T-helper 22 cell (primary cell): Measurements from ENCODE around the gene SNED1.

Experiments
- DNase-seq: peaks from one replicate; pipeline ENCODE4 v3.0.0-alpha.2; 2020; ENCODE audit warnings: low read depth

SNED1 gene

DNA sequence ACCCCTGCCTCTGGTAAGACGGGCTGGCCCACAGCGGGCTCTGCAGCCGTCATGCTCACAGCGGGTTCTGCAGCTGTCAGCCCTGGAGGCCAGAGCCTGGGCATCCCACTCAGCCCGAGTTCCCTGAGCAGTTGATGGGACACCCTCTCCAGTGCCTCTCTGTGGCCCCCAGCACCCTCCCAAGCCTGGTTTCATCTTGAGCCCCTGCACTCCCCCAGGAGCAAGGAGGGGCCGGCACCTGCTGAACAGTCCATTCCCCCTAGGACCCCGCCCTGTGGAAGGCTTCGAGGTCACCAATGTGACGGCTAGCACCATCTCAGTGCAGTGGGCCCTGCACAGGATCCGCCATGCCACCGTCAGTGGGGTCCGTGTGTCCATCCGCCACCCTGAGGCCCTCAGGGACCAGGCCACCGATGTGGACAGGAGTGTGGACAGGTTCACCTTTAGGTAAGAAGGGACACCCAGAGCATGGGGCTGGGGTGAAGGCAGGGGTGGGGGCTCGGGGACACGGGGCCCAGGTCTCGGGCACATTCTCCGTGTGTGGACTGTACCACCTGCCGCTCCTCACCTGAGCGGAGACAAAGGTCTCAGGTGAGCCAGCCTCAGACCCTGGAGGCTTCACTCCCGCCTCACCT is 69.2 kb downstream of the SNED1 start:
- no peak for DNase-seq

DNA sequence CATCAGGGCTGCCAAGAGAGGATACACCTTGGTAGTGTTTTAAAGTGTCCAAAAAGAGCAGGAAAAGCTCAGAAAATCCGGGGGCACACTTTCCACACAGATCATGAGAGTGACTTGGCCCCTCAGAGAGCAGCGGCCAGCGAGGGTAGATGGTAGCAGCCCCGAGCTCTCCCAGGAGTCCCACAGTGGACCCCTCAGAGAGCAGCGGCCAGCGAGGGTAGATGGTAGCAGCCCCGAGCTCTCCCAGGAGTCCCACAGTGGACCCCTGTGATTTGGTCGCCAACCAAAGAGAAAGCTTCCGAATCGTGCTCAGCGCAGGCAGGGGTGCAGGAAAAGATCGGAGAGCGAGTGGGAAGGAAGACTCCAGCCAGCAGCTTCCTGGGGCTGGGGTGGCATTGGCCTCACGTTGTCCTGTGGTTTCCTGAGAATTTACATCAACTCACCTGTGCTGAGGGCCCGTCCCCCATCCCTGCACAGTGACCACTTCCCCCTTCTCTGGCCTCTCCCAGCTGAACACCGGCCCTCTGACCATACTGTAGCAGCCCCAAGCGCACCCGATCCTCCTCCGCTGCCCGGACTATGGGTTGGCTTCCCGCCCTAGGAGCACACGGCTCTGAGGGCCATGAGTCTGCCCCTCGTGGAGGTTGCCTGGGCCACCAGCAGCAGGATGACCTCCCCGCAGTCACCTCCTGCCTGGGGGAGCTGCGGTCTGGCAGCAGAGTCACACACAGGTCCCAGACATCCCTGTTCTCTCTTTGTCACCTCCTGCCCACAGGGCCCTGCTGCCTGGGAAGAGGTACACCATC is 69.9 kb downstream of the SNED1 start:
- no peak for DNase-seq

DNA sequence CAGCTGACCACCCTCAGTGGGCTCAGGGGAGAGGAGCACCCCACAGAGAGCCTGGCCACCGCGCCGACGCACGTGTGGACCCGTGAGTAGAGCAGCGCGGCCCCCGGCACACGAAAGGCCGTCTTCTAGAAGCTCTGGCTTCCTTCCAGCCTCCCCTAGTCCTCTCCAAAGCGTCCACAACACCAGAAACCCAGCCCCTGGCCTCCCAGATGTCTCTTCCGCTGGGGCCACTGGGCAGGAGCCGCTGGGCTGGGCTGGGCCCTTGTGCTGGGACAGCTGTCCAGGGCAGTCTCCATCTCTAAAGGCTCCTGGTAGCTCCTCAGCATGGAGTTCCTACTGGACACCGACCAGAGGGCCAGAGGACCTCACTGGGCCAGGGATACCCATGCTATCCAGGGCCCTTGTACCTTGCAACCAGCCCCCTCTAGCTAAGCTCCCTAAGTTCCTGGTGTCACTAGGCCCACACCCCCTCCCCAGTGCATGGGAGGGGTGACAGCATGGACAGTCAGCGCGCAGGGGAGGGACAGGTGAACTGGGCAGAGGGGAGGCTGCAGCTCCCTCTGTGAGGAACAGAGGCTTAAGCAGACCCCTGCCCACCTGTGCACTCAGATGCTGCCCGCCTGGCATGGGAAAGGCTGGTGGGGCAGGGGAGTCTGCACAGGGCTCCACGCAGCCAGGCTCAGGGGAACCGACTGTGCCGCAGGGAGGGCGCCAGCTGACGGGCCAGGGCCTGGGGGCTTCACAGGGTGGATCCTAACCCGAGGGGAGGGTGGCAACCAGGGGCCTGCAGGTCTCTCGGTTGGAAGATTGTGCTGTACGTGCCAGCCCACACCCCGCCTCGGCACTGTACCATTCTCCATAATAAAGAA is 70.8 kb downstream of the SNED1 start:
- no peak for DNase-seq

DNA sequence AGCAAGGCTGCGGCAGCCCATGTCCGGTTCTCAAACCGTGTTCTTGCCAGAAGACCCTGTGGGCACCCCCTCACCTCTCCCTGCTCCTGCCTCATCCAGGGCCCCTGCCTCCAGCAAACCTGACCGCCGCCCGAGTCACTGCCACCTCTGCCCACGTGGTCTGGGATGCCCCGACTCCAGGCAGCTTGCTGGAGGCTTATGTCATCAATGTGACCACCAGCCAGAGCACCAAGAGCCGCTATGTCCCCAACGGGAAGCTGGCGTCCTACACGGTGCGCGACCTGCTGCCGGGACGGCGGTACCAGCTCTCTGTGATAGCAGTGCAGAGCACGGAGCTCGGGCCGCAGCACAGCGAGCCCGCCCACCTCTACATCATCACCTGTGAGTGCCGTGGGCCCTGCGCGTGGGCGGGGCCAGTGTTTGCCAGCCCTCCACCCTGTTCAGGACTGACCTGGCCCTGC is 71.4 kb downstream of the SNED1 start:
- DNase-seq: no peak

DNA sequence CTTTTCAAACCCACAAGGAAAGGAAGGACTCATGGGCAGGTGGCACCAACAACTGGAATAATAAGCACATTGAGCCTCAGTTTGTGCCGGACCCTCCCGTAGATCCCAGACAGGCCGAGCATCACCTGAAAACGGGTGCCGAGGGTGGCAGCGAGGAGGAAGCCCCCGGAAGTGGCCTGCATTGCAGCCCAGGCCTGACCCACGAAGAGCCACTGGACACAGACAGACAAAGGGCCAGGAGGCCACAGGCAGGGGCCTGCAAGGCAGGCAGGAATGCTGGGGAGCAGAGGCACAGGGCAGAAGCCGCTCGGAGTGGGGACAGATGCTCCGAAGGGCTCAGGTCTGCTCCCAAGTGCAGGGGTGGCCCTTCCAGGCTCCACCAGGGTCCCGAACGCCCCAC is 71.9 kb downstream of the SNED1 start:
- no peak for DNase-seq

DNA sequence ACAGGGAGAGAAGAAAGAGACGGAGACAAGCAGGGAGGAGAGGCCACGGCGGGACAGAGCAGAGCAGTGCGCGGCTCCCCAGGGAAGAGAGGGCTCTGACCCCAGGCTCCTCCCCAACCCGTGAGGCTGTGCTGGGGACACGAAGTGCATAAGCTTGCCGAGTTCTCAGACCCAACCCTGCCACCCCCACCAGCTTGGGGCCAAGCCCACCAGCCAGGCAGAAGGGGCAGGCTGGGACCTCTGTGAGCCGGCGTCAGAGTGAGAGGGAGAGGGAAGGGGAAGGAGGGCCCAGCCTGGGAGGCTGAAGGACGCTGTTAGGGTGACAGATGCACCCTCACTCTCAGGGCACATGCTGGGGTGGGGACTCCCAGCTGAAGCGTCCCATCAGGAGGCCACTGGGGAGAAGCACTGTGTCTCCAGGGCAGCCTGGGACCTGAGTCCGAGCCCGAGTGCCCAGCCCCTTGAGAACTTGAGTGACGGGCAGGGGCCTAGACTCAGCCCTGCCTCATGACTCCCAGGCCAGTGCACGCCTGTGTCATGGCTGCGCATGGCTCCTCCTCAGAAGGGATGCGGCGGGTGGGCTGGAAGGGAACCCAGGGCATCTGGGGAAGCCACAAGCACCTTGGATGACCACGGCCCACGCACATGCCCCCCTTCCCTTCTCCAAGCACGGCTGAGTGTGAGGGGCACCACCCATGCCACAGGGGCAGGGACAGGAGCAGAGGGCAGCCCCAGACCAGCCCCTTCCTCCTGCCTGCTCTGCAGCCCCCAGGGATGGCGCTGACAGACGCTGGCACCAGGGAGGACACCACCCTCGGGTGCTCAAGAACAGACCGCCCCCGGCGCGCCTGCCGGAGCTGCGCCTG is 72.6 kb downstream of the SNED1 start:
- DNase-seq: no peak

DNA sequence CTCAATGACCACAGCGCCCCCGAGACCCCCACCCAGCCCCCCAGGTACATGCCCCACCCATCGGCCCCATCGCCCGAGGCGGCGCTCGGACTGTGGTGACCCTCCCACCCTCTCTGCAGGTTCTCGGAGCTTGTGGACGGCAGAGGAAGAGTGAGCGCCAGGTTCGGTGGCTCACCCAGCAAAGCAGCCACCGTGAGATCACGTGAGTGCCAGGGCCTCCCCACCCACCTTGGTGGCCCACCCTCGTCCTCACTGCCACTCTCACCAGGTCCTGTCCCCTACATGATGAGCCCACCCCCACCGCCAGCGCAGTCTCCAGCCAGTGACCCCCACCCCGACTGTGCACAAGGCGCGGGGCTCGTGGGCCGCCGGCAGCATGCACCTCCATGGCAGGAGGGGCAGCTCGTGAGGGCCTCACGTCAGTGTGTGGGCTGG is 73.3 kb downstream of the SNED1 start:
- DNase-seq: no peak

DNA sequence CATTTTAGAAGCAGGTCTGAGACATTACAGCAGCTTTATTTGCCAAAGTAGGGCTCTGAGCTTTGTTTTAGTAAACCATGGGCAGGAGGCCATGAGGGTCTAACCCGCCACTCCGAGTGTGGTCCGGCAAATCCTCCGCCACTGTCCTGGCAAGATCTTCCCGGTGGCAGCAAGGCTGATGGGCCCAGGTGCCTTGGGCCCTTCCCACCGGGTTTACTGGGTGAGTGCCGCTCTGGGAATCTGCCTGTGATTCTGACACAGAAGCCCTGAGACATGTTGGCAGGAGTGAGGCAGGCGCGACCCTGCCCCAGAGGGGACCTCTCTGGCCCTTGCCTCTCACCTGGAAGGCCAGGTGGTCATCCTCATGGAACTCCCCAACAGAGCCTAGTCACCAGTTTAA is 73.7 kb downstream of the SNED1 start:
- no peak for DNase-seq

DNA sequence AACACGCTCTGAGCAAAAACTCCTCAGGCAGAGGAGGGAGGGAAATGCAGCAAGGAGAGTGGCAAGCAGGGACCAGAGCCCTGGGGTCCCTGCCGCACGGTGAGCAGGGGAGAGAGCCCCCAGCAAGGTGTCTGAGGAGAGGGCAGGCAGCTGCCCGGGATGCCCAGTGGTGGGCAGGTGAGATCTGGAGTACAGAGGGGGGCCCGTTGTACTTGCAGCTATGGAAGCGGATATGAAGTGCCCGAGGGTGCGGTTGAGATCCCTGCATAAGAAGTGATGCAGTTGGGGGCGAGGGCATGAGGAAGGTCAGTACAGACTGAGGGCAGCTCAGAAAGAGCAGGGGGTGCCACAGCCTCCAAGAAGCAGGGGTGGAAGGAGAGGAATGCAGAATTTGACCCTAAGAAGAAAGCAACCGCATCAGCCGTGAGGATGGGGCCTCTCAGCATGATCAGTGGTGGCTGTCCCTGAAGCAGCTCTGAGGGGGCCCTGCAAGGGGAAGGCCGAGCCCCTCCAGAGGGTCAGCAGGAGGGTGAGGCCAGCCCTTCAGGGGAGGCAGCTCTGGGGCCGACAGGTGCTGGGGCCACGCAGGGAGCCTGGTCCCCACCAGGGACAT is 74.2 kb downstream of the SNED1 start:
- DNase-seq: no peak

DNA sequence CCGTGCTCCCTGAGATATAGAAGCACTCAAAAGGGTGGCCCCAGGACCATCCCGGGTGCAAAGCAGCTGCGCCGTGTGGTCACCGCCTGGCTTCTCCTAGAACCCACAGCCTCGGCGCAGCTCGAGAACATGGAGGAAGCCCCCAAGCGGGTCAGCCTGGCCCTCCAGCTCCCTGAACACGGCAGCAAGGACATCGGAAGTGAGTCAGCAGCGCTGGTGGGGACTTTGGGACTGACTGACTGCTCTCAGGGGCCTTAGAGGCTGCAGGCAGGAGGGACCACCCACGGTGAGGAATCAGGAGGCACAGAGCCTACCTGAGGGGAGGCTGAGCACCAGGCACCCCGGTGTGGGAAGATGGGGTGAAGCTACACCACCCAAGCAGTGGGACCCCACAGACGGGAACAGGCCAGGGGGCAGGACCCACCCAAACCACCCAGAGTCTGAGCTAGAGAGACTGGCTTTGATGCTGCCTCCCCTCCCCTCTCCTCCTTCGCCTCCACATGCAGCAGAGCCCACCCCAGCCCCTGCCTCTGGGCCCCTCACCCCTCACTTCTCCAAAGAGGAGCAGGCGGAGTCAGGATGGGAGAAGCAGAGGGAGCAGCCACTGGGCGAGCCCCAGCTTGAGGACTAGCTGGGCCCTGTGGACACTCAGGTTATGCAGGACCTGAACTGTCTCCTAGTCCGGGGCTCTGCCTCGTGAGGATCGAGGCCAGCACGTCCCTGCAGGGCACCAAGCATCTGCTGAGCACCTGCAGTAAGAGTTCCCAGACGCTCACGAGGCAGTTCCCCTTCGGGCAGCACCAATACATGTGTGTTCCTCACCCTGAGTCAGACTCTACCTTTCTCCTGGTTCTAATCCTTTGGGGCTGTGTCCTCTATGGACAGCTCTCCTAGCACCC is 75.0 kb downstream of the SNED1 start:
- DNase-seq: no peak

DNA sequence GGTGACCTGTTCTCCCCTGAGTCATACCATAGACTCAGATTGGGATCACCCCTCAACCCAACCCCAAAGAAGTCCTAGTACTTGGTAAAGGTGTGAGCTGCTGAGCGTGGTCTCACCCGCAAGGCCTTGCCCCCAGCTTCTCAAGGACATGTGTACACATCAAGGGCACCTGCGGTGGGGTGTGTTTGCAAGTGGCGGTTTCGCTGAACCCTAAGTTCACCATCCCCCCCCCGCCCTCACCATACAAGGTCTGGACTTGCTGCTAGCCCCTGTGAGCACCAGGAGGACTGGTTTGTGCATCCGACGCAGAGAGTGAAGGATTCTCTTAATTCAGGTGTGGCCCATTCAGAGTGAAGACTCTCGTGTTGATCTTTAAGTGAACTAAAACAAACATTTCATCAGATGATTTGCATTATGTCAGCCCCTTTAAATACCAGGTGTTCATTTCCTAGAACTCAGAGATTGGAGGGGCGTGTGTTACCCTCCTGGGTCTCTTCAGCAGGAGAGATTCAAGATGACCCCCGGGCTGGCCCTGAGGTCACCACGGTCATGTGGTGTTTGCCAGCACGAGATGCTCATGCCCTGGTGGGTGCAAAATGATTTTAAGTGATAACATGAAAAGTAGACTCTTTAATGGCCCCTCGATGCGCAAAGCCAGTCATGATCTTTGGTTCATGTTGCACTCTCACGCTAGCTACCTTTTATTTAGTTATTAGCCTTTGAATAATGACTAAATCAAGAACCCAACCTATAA is 75.8 kb downstream of the SNED1 start:
- no peak for DNase-seq

DNA sequence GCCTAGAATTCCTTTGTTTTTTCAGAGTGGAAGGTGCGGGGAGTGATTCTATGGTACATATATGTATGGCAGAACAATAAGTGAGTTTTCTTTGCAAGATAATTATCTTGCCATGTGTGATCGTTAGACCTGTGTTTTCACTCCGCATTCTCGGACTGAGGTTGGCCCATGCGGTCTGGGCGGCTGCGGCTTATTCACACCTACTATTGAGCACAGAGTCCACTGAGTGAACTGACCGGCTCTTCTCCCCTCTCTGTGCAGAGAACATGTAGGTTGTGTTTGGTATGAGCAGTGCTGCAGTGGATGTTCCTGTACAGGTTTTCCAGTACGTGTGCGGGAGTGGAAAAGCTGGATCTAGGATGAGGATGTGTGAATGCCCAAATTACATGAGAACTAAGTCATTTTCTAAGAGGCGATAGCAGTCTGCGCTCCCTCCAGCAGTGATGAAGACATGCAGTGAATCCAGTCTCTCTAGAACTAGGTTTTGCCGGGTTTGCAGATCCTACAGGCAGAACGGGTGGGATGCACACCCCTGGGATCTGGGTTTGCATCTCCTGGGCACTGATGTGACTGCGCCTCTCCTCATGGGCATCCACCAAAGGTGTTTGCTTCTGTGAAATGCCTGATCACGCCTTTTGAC is 76.6 kb downstream of the SNED1 start:
- no peak for DNase-seq

DNA sequence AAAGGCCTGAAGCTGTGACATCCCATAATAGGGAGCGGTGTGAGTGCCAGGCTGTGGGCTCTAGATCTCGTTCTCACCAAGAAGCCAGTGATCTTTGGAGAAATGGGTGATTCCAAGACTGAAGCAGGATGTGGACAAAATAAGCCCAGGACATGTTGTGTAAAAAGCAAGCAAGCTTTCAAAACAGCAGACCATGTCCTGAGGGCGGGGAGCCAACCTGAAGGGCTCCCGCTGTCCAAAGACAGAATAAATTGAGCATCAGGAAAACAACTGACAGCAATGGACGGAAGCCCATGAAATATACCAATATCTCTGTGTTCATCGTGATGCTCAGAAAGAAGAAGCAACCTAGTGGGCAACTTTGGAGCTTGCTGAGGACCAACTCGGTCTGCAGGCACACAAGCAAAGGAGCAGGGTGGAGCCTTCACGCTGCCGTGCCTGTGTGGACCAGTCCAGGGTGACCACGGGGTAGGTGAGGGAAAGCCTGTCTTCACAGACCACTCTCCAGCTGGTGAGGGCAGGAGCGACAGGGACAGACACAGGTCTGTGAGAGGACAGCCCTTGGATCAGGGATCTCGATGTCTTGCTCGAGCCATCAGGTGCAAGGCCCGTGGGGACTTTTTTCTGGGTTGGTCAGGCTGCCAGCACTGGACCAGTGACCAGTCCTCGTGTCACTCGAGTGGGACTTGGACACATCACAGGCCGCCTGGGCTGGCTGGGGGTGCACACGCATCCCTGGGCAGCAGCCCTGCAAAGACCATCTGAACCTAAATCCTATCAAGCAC is 82.2 kb downstream of the SNED1 start:
- DNase-seq: no peak

DNA sequence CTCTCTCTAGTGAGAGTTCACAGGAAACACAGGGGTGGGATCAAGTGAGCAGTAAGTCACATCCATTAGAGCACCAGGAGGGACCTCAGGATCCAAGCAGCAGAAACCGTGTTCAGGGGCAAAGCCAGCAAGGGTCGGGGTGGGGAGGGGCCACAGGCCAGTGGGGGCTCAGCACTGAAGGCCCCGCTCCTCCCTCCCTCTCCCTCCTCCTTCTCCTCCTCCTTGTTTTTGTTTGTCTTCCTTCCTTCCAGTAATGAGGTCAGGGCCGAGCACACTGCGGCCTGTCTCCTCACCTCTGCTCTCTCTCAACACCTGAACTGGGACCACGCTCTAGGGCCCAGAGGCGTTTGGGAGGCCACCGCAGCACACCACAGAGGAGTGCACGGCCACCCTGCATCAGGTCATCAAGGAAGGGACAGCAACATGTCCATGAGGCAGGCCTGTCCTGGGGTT is 82.8 kb downstream of the SNED1 start:
- DNase-seq: no peak

DNA sequence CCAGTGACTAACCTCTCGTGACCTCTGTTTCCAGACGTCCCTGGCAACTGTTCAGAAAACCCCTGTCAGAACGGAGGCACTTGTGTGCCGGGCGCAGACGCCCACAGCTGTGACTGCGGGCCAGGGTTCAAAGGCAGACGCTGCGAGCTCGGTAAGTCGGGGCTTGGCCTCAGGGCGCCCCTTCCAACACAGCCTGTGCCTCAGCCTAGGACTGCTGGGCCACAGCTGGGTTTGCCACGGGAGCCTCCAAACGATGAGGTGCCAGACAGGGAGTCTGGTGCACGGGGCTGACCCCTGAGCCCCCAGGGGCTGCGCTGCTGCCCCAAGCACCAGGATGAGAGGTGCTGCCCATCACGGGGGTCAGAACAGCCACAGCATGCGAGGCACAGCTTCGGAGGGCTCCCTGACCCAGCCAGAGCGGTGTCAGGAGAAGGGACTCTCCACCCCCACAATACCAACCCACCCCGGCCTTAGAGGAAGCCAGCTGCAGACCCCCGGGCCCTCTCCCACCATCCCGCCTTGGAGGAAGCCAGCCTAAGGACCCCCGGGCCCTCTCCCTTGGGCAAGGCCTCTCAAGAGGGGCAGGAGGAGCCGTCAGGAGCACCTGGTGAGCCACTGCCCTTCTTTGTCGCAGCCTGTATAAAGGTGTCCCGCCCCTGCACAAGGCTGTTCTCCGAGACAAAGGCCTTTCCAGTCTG is 83.4 kb downstream of the SNED1 start:
- no peak for DNase-seq

DNA sequence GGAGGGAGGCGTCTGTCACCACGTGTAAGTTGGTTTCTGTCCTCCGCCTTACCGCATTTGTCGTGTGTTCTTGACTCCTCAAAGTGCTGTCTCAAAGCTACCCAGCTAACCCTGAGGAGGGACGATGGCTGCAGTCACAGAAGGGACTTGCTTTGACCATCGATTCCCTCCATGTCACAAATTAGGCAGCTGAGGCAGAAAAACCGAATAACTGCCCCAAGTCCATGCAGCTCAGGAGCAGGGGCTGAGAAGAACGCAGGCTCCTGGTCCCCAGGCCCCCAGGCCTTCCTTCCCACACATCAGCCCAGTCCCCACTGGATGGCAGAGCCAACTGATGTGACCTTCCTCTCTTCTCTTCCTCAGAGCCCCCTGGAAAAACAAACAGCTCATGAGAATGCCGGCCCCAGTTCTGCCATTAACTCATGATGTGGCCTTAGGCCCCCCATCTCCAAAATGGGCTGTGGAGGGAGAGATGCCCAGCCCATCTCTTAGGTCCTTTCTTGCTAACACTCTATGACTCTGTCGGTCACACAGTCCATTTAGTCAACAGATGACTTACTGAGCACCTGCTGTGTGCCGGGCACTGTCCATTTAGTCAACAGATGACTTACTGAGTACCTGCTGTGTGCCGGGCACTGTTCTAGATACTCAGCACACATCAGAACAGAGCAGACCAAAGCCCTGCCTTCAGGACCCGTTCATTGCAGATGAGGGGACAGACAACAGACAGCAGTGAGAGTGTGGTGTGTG is 84.1 kb downstream of the SNED1 start:
- DNase-seq: no peak

DNA sequence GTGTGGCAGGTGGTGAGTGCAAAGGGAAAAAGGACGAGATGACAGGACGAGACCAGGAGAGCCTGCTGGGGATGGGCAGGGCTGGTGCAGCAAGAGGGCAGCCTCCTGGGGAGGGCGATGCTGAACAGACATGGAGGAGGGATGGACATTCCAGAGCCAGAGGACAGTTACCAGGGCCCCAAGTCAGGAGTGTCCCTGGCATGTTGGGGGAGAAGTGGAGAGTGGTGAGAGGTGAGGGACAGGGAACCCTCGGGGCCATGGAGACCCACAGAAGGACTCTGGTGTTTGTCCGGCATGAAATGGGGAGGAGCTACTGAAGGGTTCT is 84.6 kb downstream of the SNED1 start:
- DNase-seq: no peak
